ENCODE data around the gene SPECC1L. TPM values are rescaled to one million over a fixed set of nuclear protein-coding genes. Genes with fewer than 3 reads are reported as not detected.

The SPECC1L gene
- total RNA-seq, 4 donors from 2014 or later = 50.4 to 125 (median 68.0) TPM

DNA sequence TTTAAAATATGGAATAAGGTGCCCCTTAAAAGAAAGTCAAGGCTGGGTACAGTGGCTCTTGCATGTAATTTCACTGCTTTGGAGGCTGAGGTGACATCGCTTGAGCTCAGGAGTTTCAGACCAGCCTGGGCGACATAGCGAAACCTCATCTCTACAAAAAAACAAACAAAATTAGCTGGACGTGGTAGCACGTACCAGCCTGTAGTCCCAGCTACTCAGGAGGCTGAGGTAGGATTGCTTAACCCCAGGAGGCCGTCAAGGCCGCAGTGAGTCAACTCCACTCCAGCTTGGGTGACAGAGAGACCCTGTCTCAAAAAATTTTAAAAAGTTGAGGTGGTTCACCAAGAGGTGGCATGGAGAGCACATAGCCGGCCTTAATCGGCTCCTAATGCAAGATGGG is 139.1 kb downstream of the SPECC1L start:
- no peak for TF ChIP-seq EP300 (IDR thresholded peaks at IDR 0.05; ENCODE audit: low read depth)
- TF ChIP-seq POLR2A (IDR thresholded peaks at IDR 0.05) = no peak
- no peak for TF ChIP-seq POLR2AphosphoS5 (IDR thresholded peaks at IDR 0.05)
- TF ChIP-seq, protein P1, sequence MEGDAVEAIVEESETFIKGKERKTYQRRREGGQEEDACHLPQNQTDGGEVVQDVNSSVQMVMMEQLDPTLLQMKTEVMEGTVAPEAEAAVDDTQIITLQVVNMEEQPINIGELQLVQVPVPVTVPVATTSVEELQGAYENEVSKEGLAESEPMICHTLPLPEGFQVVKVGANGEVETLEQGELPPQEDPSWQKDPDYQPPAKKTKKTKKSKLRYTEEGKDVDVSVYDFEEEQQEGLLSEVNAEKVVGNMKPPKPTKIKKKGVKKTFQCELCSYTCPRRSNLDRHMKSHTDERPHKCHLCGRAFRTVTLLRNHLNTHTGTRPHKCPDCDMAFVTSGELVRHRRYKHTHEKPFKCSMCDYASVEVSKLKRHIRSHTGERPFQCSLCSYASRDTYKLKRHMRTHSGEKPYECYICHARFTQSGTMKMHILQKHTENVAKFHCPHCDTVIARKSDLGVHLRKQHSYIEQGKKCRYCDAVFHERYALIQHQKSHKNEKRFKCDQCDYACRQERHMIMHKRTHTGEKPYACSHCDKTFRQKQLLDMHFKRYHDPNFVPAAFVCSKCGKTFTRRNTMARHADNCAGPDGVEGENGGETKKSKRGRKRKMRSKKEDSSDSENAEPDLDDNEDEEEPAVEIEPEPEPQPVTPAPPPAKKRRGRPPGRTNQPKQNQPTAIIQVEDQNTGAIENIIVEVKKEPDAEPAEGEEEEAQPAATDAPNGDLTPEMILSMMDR (IDR thresholded peaks at IDR 0.05) = no peak
- H3K27me3 ChIP-seq = no peaks in the 10 kb centered on the region
- in situ Hi-C loops (cut with MboI; ENCODE audit: low pct_ligation_motif_present in 1 of 4, low pct_unique_long_range_greater_than_20kb in 1 of 4, low sequenced_read_pairs in 3 of 4) = loop anchor here in 2 of 4 donors (10.0 kb wide), 2 partner anchors 95 to 115 kb away; no protein-coding TSS in a partner anchor
- peaks cover 0 to 9% (median 0%) of the 10 kb centered on the region in 4 donors for H3K36me3 ChIP-seq
- H3K4me1 ChIP-seq = peaks cover 0 to 2% (median 0%) of the 10 kb centered on the region in 4 donors
- H3K27ac ChIP-seq = no peak overlapping the region
- 85 to 94% methylated on average over 3 to 9 of the region's 9 CpGs for WGBS, 2 donors (ENCODE audit: low coverage in 1 of 2)
- DNase-seq = no peak
- H3K4me3 ChIP-seq = no peak overlapping the region
- no peaks in the 10 kb centered on the region for H3K9me3 ChIP-seq
- intact Hi-C loops (cut with DNase I; ENCODE audit: low total_unique reads) = loop anchor here (10.0 kb wide), 1 partner anchor 285 kb away; no protein-coding TSS in a partner anchor

DNA sequence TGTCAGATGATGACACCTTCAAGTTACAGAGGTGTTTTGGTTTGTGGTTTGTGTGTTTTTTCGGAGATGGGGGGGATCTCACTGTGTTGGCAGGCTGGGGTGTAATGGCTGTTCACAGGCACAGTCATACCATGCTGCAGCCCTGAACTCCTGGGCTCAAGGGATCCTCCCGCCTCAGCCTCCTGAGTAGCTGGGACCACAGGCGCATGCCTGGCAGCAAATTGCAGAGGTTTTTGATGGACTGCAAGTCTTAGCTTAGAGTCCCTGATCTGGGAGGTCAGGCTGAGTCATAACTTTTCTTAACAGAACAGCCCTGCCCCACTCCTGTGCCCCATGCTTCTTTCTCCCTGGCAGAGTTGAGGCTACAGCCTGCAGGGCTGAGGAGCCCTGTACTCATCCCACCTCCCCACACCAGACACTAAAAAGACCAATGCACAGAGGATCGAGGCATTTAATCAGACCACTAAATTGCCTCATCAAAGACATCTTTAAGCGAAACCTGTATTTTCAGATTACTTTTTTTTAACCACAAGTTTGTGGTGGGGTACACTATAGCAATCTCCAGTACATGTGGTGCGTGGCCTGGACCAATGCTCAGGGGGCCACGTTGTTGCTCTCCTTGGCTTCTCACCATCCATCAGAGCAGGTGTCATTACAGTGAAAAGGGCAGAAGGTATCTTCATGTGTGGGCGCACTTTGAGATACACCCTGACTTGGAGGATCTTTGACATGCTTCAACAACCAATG is 139.7 kb downstream of the SPECC1L start:
- in situ Hi-C loops (cut with MboI; ENCODE audit: low pct_ligation_motif_present in 1 of 4, low pct_unique_long_range_greater_than_20kb in 1 of 4, low sequenced_read_pairs in 3 of 4) = loop anchor here in 2 of 4 donors (10.0 kb wide), 2 partner anchors 95 to 115 kb away; no protein-coding TSS in a partner anchor
- H3K9me3 ChIP-seq = no peaks in the 10 kb centered on the region
- no peaks in the 10 kb centered on the region for H3K27me3 ChIP-seq
- no peak for DNase-seq
- peaks cover 0 to 2% (median 0%) of the 10 kb centered on the region in 4 donors for H3K4me1 ChIP-seq
- no peak overlapping the region for H3K4me3 ChIP-seq
- no peak overlapping the region for H3K27ac ChIP-seq
- H3K36me3 ChIP-seq = peaks cover 0 to 11% (median 0%) of the 10 kb centered on the region in 4 donors
- intact Hi-C loops (cut with DNase I; ENCODE audit: low total_unique reads) = no loop called here
- TF ChIP-seq POLR2AphosphoS5 (IDR thresholded peaks at IDR 0.05) (no peak), EP300 (IDR thresholded peaks at IDR 0.05; ENCODE audit: low read depth) (no peak), POLR2A (IDR thresholded peaks at IDR 0.05) (no peak)
- TF ChIP-seq, protein P1 (IDR thresholded peaks at IDR 0.05) = no peak
- WGBS, 2 donors (ENCODE audit: low coverage in 1 of 2) = 82 to 89% methylated on average over 4 to 8 of the region's 8 CpGs

DNA sequence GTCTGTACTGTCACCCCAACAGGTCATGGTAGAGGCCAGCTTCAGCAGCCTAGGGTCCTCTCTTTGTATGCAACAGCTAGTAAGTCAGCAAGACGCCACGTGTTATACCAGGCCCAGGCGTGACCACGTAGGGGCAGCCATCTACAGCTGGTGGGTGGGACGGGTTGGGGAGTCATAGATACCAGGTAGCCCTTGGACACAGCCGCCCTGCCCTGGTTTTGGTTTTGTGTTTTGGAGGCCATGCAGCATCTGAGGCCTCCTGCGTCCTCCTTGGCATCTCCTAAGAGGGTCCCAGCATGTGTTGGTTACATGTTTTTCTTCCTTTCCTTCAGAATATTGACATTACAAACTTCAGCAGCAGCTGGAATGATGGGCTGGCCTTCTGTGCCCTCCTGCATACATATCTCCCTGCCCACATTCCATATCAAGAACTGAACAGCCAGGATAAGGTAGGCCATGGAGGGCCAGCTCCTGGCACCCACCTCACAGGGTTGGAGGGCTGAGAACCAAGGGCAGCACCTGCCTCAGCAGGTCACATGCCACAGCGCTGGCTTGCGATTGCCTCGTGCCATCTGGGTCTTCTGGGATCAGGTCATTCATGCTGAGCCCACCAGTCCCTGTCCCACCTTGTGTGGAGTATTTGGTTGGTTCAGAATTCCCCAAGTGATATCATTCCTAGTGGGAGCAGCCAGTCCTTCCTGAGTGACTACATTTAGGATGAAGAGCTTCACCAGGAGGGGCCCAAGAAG is 140.8 kb downstream of the SPECC1L start:
- Histone ChIP-seq H3K4me3 (no peak overlapping the region), H3K4me1 (peaks cover 0 to 2% (median 0%) of the 10 kb centered on the region in 4 donors), H3K36me3 (peaks cover 0 to 17% (median 0%) of the 10 kb centered on the region in 4 donors), H3K27ac (no peak overlapping the region), H3K9me3 (no peaks in the 10 kb centered on the region), H3K27me3 (no peaks in the 10 kb centered on the region)
- TF ChIP-seq, protein P1 (IDR thresholded peaks at IDR 0.05) = no peak
- TF ChIP-seq EP300 (IDR thresholded peaks at IDR 0.05; ENCODE audit: low read depth) (no peak), POLR2AphosphoS5 (IDR thresholded peaks at IDR 0.05) (no peak), POLR2A (IDR thresholded peaks at IDR 0.05) (no peak)
- intact Hi-C loops (cut with DNase I; ENCODE audit: low total_unique reads) (no loop called here), in situ Hi-C loops (cut with MboI; ENCODE audit: low pct_ligation_motif_present in 1 of 4, low pct_unique_long_range_greater_than_20kb in 1 of 4, low sequenced_read_pairs in 3 of 4) (loop anchor here in 2 of 4 donors (10.0 kb wide), 2 partner anchors 93 to 113 kb away; no protein-coding TSS in a partner anchor)
- DNase-seq = no peak
- WGBS, 2 donors (ENCODE audit: low coverage in 1 of 2) = 96% methylated on average over 7 of the region's 10 CpGs; no CpG with 5 or more reads in 1 of the 2 donors

DNA sequence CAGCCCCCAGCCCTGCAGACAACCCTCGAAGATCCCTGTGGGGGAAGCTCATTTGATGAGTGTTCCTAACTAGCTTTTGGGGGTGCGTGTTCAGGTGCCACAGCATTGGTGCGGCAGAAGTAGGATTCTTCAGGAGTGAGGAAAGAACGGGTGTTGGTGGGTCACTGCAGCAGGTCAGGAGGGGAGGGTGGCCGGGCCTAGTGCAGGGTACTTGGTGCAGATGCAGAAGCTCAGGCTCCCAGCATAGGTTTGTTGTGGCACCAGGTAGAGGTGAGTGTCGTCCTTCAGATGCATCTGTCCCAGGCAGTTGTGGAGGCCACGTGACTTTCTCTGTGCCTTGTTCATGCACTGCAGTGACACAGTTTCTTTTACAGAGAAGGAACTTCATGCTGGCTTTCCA is 141.6 kb downstream of the SPECC1L start:
- no peak for DNase-seq
- no peaks in the 10 kb centered on the region for H3K9me3 ChIP-seq
- TF ChIP-seq POLR2AphosphoS5 (IDR thresholded peaks at IDR 0.05) = no peak
- H3K36me3 ChIP-seq = peaks cover 0 to 21% (median 0%) of the 10 kb centered on the region in 4 donors
- H3K27me3 ChIP-seq = no peaks in the 10 kb centered on the region
- WGBS, 2 donors (ENCODE audit: low coverage in 1 of 2) = 93% methylated on average over 7 of the region's 7 CpGs; no CpG with 5 or more reads in 1 of the 2 donors
- H3K27ac ChIP-seq = no peak overlapping the region
- intact Hi-C loops (cut with DNase I; ENCODE audit: low total_unique reads) = no loop called here
- H3K4me3 ChIP-seq = no peak overlapping the region
- H3K4me1 ChIP-seq = no peaks in the 10 kb centered on the region
- in situ Hi-C loops (cut with MboI; ENCODE audit: low pct_ligation_motif_present in 1 of 4, low pct_unique_long_range_greater_than_20kb in 1 of 4, low sequenced_read_pairs in 3 of 4) = loop anchor here in 2 of 4 donors (10.0 kb wide), 2 partner anchors 93 to 113 kb away; no protein-coding TSS in a partner anchor
